ENCODE measurements around the gene RANBP1. TPM values are rescaled to one million over a fixed set of nuclear protein-coding genes. Genes with fewer than 3 reads are reported as not detected.

RANBP1 gene
- polyA plus RNA-seq, 1 experiment = 166 TPM

GRCh38 chr22:20173772-20174171, 57.9 kb downstream of the RANBP1 start:
- no peak for DNase-seq (ENCODE audit: low read depth)
- ChIA-PET POLR2A (no interaction called here), CTCF (interaction anchor here (0.7 to 2.1 kb wide), 3 partner anchors 64 to 110 kb away, joined by 3 to 12 read pairs (median 3); no protein-coding TSS in a partner anchor)
- Histone ChIP-seq H3K4me3 (ENCODE audit: low read depth, low read length) (no peak overlapping the region), H3K36me3 (ENCODE audit: control insufficient read depth, insufficient read depth, low read length) (no peaks in the 10 kb centered on the region), H3K27me3 (ENCODE audit: control insufficient read depth, insufficient read depth, low read length) (peaks cover 3% of the 10 kb centered on the region; the same call in 1 of the 2 replicates)
- TF ChIP-seq, protein P1, sequence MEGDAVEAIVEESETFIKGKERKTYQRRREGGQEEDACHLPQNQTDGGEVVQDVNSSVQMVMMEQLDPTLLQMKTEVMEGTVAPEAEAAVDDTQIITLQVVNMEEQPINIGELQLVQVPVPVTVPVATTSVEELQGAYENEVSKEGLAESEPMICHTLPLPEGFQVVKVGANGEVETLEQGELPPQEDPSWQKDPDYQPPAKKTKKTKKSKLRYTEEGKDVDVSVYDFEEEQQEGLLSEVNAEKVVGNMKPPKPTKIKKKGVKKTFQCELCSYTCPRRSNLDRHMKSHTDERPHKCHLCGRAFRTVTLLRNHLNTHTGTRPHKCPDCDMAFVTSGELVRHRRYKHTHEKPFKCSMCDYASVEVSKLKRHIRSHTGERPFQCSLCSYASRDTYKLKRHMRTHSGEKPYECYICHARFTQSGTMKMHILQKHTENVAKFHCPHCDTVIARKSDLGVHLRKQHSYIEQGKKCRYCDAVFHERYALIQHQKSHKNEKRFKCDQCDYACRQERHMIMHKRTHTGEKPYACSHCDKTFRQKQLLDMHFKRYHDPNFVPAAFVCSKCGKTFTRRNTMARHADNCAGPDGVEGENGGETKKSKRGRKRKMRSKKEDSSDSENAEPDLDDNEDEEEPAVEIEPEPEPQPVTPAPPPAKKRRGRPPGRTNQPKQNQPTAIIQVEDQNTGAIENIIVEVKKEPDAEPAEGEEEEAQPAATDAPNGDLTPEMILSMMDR (IDR thresholded peaks at IDR 0.05; ENCODE audit: insufficient read depth, low read depth, low read length) = no peak

DNA sequence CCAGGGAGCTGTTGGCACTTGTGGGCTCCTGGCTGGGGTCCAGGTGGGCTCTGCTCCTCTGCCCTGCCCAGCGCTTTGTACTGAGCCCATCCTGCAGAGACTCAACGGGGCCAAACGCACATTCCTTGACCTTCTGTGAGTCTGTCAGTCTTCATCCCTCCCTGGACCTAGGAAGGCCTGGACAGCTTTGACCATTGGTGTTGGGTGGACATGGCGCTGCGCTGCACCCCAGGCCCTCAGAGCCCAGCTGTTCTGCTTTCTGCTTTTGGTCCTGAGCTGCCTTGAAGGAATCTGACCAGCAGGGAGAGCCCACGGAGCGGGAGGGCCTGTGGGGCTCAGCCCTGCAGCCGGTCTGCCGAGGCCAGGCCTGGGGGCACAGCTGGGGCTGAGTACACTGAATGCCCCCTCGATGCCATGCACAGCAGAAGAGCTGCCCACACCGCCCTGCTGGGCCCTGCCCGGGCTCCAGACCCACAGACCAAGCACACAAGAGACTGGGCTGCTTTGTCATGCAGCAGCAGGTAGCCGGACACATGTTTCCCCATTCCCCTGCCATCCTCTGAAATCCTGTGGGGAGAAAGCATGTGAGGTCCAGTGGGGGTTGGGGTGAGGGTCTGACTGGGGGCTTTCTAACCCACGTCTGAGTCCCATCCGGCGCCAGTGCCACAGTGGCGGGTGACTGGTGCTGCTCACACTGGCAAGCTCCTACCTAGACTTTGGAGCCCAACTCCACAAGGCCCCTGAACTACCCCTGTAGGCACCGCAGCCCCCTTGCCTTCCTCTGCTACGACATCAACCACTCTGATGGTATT, 59.1 kb downstream of the RANBP1 start:
- Histone ChIP-seq H3K4me3 (ENCODE audit: low read depth, low read length) (no peak overlapping the region), H3K27me3 (ENCODE audit: control insufficient read depth, insufficient read depth, low read length) (peaks cover 3% of the 10 kb centered on the region), H3K36me3 (ENCODE audit: control insufficient read depth, insufficient read depth, low read length) (no peaks in the 10 kb centered on the region)
- no peak for DNase-seq (ENCODE audit: low read depth)
- POLR2A ChIA-PET = no interaction called here
- TF ChIP-seq, protein P1 (IDR thresholded peaks at IDR 0.05; ENCODE audit: insufficient read depth, low read depth, low read length) = peak; percentile 43
- CTCF ChIA-PET = interaction anchor here (0.5 to 2.1 kb wide), 8 partner anchors 18 to 111 kb away, joined by 3 to 12 read pairs (median 4); no protein-coding TSS in a partner anchor

DNA sequence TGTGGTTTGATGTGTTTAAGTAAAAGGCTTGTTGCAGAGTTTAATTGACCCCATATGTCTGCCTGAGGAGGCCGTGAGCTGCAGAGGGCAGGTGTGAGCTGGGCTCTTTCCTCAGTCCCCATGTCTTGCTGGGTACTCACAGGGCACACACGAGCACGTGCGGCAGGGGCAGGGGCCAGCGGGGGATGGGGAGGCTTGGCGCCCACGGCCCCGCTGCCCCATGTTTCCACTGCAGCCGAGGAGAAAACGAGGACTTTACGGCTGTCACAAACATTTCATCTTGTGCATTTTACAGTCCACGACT, 59.6 kb downstream of the RANBP1 start:
- CTCF ChIA-PET = interaction anchor here (0.9 to 2.1 kb wide), 5 partner anchors 63 to 111 kb away, joined by 3 to 12 read pairs (median 4); no protein-coding TSS in a partner anchor
- POLR2A ChIA-PET = no interaction called here
- Histone ChIP-seq H3K4me3 (ENCODE audit: low read depth, low read length) (no peak overlapping the region), H3K27me3 (ENCODE audit: control insufficient read depth, insufficient read depth, low read length) (peaks cover 3% of the 10 kb centered on the region), H3K36me3 (ENCODE audit: control insufficient read depth, insufficient read depth, low read length) (no peaks in the 10 kb centered on the region)
- TF ChIP-seq, protein P1 (IDR thresholded peaks at IDR 0.05; ENCODE audit: insufficient read depth, low read depth, low read length) = peak; percentile 36; the same call in 1 of the 2 replicates
- no peak for DNase-seq (ENCODE audit: low read depth)

DNA sequence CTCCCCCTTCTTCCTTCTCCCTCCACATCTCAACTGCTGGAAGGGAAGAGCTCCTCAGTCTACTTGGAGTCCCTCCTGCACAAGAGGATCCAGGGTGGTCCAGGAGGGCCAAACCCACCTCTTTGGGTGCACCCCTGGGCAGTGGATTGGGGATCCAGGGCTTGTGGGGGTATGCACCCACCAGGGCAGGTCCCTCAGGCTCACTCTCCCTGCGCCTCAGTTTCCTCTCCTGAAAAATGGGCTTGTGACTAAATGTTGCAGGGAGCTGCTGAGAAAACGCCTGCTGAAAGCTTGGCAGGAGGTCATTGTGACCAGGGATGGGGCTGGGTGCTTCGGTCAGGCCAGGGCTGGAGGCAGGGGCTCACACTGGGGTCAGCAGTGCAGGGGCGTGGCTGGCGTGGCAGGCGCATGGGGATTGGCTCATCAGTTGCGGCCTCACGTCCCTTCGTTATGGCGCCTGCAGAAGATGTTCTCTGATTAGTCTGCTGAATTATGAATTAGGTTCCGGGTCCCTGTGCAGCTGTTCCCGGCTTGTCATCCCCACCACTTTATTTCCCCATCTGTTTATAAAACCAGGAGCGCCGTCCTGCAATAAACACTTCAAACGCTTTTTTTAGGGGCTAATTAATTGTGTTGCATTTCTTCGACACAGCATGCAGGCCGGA, 60.6 kb downstream of the RANBP1 start:
- Histone ChIP-seq H3K4me3 (ENCODE audit: low read depth, low read length) (no peak overlapping the region), H3K27me3 (ENCODE audit: control insufficient read depth, insufficient read depth, low read length) (peaks cover 3% of the 10 kb centered on the region), H3K36me3 (ENCODE audit: control insufficient read depth, insufficient read depth, low read length) (no peaks in the 10 kb centered on the region)
- ChIA-PET POLR2A (no interaction called here), CTCF (interaction anchor here (0.9 to 1.6 kb wide), 2 partner anchors 80 to 110 kb away, joined by 3 to 4 read pairs; no protein-coding TSS in a partner anchor)
- no peak for DNase-seq (ENCODE audit: low read depth)
- TF ChIP-seq, protein P1 (IDR thresholded peaks at IDR 0.05; ENCODE audit: insufficient read depth, low read depth, low read length) = no peak

Small RNA genes lying within 50 kb of the gene (small RNA-seq; reads per million reads assigned to genes)
- gene MIR6816 (ENCODE audit: insufficient read length, low read depth, low replicate concordance) (not detected), gene RF00017 (ENCODE audit: insufficient read length, low read depth, low replicate concordance) (not detected), gene RF00599 (ENCODE audit: insufficient read length, low read depth, low replicate concordance) (not detected)

Other genes with a start within 250 kb of the RANBP1 start
- gene COMT, start 174.3 kb upstream of the RANBP1 start, polyA plus RNA-seq (2011; rRNA removed) = 146 and 332 TPM in 2 replicates
- gene TXNRD2, start 174.3 kb upstream of the RANBP1 start, polyA plus RNA-seq (2011; rRNA removed) = 16.0 and 28.5 TPM in 2 replicates
- gene ARVCF, start 99.3 kb upstream of the RANBP1 start, polyA plus RNA-seq (2011; rRNA removed) = 2.5 and 3.8 TPM in 2 replicates
- gene TANGO2, start 95.0 kb upstream of the RANBP1 start, polyA plus RNA-seq (2011; rRNA removed) = 33.4 and 51.7 TPM in 2 replicates
- 16.3 and 21.3 TPM in 2 replicates for gene DGCR8, start 35.9 kb upstream of the RANBP1 start, polyA plus RNA-seq (2011; rRNA removed)
- gene TRMT2A, start 1.1 kb downstream of the RANBP1 start, polyA plus RNA-seq (2011; rRNA removed) = 20.1 and 34.2 TPM in 2 replicates
- gene ZDHHC8, start 15.7 kb downstream of the RANBP1 start, polyA plus RNA-seq (2011; rRNA removed) = 15.1 and 32.2 TPM in 2 replicates
- gene CCDC188, start 35.0 kb downstream of the RANBP1 start, polyA plus RNA-seq (2011; rRNA removed) = 4.9 and 6.5 TPM in 2 replicates
- gene RTN4R, start 152.2 kb downstream of the RANBP1 start, polyA plus RNA-seq (2011; rRNA removed) = 0.40 and 0.77 TPM in 2 replicates
- gene DGCR6L, start 204.0 kb downstream of the RANBP1 start, polyA plus RNA-seq (2011; rRNA removed) = 38.9 and 65.8 TPM in 2 replicates

All from BJ (cell line).